GM21381 (cell line): ENCODE data around the gene SNAP23.
A peak's percentile ranks its signal among the peaks of the same experiment; 100 is the strongest.
"Not testable (repeated sequence)": the region's sequence is repeated elsewhere in the genome, so short reads cannot be mapped to it uniquely, and the experiment has no call there.

Experiments used
- ATAC-seq: cut with Tn5 transposase; IDR thresholded peaks from one replicate; pipeline ENCODE4 v1.9.1; 2021; ENCODE audit warnings: mild to moderate bottlenecking, moderate library complexity; ENCODE audit not compliant: unreplicated experiment

Gene SNAP23

GRCh38 chr15:42556550-42557207, 61.2 kb downstream of the SNAP23 start:
- not testable (repeated sequence) for ATAC-seq

- ATAC-seq: no peak
These were observed 63.3 kb downstream of the SNAP23 start for GRCh38 chr15:42558739-42559138.

- peak; percentile 92 for ATAC-seq
These were observed 80.0 kb downstream of the SNAP23 start, which contains the start of gene STARD9 for GRCh38 chr15:42575188-42576039. STARD9 (plus strand) TSS chr15:42575606; CDS start chr15:42575716, 110 bp downstream.

GRCh38 chr15:42576040-42576594, 80.7 kb downstream of the SNAP23 start:
- no peak for ATAC-seq

GRCh38 chr15:42576776-42577175, 81.3 kb downstream of the SNAP23 start:
- ATAC-seq: no peak

GRCh38 chr15:42577514-42578031, 82.1 kb downstream of the SNAP23 start:
- no peak for ATAC-seq

GRCh38 chr15:42578984-42579537, 83.6 kb downstream of the SNAP23 start:
- ATAC-seq: no peak

GRCh38 chr15:42581272-42581730, 85.9 kb downstream of the SNAP23 start:
- peak; percentile 83 for ATAC-seq
